T follicular helper cell (primary cell): ENCODE measurements around the gene EXOC2.
"Not testable (repeated sequence)": the region's sequence is repeated elsewhere in the genome, so short reads cannot be mapped to it uniquely, and the experiment has no call there.

Experiments used
- DNase-seq: peaks from one replicate; pipeline ENCODE4 v3.0.0-alpha.2; 2020; ENCODE audit warnings: low read depth

The EXOC2 gene

DNA sequence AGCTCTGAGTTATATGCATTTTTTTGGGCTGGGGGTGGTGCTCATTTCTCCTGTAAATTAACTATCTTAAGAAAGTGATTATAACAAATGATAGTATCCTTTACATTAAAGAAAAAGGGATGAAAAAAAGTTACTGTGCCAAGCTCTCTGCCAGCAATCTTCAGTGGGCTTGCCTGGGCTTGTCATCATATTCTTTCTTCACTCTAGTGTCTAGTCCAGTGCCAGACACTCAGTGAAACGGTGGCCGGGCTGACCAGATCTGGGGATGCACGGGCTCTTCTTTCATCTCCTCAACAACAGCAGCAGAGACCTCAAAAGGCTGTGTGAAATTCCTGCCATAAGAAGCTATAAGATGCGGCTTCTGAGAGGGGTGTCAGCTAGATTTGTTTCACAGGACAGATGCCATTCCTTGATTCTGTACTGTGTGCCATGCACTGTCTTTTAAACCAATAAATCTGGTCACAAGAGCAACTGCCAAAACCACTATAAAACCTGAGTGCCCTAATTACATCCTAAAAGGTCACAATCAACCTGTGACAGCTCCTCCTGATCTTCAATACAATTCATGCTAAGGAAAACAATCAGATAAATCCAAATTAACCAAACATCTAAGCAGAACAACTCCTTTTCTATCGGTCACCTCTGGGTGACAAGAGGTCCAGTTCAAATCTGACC, 12.1 kb downstream of the EXOC2 start:
- no peak for DNase-seq

DNA sequence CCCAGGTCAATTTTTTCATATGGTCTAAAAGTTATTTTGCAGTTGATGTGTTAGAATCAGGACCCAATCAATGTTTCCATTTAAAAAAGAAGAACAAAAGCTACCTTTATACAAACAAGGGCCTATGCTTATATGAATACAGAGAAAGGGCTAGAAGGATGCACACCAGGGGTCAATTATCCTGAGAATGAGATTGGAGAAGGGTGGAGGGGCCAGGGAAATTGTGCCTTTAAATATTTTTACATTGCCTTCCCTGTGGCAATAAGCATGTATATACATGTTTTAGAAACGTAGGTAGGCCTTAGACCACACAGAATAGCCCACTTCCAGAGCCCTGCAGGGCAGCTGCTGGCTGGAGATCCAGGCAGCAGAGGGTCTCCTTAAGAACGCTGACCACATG, 12.7 kb downstream of the EXOC2 start:
- DNase-seq, result no peak

DNA sequence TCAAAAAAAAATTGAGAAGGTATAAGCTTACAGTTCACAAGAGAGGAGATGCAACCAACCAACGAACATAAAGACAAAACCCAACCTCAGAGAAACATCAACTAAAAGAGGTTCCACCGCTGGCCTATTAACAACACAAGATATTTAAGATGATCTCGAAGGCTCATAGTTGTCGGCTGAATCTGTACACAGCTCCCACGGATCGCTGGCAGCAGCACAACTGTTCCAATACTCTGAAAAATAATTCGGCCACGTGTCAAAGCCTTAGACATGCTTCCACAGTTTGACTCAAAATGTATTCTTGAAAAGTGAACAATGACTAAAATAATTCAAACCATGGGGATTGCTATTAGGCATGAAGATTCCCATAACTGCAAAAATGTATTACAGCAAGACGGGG, 13.7 kb downstream of the EXOC2 start:
- no peak for DNase-seq

DNA sequence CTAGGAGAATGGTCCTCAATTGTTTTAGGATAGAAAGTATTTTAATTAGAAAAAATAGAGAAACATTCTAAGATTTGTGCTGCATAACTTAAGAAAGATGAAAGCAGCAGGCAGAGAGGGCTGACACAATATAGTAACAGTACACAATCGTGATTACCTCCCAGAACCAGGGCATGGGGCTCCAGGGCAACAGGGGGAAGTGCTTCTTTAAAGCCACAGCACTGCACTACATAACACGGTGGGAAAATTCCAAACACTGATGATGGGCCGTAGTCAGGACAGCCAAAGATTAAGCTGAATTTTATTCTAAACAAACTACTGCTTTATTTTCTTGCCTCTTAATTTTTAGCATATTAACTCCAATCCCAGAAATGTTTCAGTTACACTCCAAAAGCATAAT, 14.4 kb downstream of the EXOC2 start:
- DNase-seq, result no peak

DNA sequence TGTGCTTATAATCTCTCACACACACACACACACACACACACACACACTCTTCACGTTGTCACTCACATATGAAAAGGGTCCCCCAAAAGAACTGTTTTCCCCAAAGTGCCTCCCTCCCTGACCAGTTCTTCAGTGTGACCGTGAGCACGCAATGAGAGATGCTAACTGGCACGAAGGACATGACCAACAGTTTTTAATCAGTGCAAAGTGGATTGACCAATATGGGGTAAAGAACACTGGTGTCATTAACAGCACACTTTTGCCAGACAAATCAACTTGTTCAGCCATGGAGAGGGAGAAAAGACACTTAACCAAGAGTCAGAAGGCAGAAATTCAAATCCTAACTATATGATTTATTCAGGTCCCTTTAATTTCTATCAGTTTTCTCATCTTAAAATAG, 15.0 kb downstream of the EXOC2 start:
- no peak for DNase-seq

DNA sequence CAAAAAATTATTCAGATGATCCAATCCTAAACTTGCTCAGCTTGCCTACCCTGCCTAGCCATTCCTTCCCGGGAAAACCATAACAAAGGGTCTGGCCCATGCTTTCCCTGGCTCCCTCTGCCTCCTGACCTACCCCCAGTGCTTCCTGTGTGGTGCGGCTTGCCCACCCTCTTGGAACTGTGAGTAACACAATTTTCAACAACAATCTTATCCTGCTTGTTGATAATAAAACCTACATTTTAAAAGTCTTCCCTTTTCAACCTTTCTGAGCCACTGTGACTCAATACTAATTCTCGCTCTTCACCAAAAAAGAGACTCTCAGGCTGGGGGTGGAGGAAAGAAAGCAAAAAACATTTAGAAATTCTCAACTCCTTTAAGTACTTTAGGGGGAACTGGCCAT, 18.0 kb downstream of the EXOC2 start:
- DNase-seq, result no peak

DNA sequence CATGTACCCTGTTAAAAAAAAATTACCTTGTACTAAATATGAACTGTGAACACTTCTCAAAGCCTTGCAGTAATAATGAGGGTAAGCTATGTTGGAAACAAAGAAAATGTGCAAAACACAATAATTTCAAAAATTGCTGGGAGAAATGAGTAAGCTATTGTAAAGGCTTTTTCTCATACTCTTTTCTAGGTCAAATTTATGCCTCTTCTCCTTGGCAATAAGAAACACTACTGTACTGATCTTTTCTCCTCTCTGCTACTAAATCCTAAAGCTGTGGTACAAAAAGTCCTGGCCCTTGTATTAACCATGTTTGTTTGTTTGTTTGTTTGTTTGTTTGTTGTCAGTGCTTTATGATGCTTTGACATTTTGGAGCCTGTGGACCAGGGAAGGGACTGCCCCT, 18.5 kb downstream of the EXOC2 start:
- DNase-seq, result no peak

DNA sequence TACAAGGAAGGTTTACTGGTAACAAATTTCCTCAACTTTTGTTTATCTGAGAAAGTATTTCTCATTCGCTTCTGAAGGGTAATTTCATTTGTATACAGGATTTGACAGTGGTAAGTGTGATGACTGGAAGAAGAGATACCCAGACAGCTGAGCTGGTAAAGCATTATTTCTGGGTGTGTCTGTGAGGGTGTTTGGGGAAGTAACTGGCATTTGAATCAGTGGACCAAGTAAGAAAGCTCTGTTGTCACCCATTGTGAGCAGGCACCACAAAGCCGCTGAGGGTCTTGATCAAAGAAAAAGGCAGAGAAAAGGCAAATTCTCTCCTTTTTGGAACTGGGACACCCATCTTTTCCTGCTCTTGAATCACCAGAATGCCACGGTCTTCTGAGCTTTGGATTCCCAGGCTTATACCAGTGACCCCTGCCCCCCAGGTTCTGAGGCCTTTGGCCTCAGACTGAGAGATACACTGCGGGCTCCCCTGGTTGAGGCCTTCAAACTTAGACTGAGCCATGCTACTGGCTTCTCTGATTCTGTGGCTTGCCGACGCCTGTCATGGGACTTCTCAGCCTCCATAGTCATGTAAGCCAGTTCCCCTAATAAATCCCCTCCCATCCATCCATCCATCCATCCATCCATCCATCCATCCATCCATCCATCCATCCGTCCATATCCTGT, 25.5 kb downstream of the EXOC2 start:
- no peak for DNase-seq

DNA sequence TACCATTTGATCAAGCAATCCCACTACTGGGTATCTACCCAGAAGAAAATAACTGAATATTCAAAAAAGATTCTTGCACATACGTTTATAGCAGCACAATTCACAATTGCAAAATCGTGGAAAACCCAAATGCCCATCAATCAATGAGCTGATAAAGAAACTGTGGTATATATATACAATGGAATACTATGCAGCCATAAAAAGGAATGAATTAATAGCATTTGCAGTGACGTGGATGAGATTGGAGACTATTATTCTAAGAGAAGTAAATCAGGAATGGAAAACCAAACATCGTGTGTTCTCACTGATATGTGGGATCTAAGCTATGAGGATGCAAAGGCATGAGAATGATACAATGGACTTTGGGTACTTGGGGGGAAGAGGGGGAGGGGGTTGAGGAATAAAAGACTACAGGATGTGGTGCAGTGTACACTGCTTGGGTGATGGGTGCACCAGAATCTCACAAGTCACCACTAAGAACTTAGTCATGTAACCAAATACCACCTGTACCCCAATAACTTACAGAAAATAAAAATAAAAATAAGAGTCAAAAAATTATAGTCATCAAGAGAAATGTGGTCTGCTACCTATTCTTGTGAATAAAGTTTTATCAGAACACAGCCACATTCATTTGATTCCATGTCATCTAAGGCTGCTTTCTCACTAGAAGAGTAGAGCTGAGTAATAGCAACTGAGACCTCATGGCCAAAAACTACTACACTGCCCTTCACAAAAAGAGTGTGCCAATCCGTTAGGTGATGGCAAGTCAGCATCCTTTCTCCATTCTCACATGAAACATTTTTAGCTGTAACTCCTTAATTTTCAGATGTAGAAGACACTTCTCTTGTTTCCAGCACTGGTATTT, 27.3 kb downstream of the EXOC2 start:
- no peak for DNase-seq

DNA sequence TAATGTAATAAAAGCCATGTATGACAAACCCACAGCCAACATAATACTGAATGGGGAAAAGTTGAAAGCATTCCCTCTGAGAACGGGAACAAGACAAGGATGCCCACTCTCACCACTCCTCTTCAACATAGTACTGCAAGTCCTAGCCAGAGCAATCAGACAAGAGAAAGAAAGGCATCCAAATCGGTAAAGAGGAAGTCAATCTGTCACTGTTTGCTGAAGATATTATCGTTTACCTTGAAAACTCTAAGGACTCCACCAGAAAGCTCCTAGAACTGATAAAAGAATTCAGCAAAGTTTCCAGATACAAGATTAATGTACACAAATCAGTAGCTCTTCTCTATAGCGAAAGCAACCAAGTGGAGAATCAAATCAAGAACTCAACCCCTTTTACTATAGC, 29.2 kb downstream of the EXOC2 start:
- not testable (repeated sequence) for DNase-seq

DNA sequence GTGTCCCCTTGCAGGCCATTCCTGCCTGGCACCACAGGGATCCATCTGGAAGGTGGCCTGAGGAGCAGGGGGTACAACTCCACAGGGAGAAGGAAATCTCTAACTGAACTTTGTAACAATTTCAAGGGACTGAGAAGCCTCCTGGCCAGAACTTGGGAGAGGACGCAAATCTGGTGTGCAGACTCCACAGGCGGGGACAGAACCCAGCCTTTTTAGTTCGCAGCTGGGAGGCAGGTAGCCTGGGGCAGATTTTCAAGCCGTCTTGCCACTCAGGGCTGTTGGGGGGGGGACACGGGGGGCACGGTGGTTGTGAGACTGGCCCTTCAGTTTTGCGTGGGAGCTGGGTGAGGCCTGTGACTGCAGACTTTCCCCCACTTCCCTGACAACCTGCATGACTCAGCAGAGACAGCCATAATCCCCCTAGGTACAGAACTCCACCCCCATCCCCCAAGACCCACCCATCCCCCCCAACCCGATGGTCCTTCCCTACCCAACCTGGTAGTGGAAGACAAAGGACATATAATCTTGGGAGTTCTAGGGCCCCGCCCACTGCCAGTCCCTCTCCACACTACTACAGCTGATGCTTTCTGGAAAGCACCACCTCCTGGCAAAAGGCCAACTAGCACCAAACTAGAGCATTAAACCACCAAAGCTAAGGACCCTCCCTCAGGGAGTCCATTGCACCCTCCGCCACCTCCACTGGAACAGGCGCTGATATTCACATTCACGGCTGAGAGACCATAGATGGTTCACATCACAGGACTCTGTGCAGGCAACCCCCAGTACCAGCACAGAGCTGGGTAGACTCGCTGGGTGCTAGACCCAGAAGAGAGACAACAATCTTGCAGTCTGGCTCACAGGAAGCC, 33.0 kb downstream of the EXOC2 start:
- no peak for DNase-seq

DNA sequence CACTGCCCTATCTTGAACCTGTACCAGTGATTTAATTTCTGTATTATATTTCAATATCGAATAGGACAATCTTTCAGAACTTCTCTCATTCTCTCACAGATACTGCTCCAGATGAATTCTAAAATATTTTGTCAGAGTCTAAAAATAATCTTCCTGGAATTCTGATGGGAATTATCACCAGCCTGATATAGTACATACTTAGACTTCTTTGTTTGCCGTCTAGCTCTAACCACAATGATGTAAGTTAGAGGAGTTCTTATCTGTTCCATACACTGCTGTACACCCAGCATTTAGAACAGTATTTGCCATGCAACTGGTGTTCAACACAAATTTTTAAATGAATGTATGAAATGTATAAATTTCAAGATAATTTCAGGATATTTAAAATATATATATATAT, 34.7 kb downstream of the EXOC2 start:
- DNase-seq, result no peak

DNA sequence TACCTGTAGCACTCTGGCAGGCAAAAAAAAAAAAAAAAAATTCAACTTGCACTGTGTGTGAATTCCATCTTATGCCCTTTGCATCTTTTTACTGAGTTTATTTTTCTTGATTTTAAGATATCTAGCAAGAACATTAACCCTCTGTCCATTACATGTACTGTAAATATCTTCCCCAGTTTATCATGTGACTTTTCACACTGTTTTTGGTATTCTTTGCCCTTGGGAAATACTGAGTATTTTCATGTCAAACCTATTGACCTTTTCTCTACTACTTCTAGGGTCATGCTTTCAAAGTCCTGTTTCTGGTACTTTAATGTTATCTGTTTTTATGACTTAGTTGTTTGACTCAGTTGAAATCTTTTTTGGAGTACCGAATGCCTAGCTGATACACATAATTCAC, 35.2 kb downstream of the EXOC2 start:
- no peak for DNase-seq

DNA sequence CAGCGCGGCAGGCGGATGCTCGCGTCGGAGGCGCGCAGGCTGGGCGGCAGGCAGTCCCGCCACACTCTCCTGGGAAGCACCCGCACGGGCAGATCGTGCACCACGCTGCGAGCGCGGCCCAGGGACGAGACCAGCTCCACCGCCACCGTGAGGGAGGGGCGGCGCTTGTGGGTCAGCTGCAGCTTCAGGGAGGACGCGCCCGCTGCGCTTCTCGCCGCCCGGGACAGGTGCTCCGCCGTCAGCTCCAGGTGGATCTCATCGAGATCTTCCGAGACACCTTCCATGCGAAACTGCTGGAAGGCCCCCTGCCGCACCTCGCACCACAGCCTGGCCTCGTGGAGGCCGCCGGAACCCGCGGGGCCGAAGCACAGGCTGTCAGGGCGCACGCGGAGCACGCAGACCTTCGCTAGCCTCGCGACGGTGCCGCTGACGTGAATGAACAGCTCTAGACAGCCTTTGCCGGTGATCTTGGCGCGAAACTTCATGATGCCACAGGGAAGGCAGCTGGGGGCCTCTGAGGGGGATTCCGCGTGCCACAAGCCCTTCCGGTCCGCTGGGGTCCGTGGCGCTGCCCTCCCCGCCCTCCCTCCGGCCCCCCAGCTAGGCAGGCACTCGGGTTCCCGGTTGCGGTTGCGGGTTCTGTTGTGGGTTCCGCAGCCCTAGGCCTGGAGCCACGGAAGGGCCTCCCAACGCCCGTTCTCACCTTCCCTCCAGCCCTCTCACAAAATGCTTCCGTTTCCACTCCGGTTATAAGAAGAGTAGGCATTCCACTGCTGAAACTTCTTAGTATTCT, 36.3 kb downstream of the EXOC2 start, which contains the start of gene HUS1B:
Gene HUS1B, minus strand, starts transcription at position 641 of the 793 bp plus-strand sequence. Its CDS starts 156 bp downstream, at position 485.
- no peak for DNase-seq

DNA sequence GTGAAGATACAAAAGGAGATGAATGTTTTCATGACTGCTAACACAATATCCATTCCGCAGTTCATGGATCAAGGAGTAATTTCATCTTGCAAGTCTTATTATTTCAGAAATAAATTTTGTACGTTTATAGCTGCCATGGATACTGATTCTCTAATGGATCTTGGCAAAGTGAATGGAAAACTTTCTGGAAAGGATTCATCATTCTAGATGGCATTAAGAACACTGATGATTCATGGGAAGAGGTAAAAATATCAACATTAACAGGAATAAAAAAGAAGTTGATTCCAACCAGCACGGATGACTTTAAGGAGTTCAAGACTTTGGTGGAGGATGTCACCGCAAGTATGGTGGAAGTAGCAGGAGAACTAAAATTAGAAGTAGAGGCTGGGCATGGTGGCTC, 38.8 kb downstream of the EXOC2 start:
- no peak for DNase-seq

DNA sequence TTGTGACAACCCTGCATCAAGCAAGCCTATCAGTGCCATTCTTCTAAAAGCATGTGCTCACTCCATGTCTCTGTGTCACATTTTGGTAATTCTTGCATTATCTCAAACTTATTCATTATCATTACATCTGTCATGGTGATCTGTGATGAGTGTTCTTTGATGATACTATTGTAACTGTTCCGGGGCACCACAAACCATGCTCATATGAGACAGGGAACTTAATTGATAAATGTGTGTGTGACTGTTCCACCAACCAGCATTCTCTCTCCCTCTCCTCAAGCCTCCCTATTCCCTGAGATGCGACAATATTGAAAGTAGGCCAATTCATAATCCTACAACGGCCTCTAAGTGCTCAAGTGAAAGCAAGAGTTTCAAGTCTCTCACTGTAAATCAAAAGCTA, 40.1 kb downstream of the EXOC2 start:
- DNase-seq, result no peak

DNA sequence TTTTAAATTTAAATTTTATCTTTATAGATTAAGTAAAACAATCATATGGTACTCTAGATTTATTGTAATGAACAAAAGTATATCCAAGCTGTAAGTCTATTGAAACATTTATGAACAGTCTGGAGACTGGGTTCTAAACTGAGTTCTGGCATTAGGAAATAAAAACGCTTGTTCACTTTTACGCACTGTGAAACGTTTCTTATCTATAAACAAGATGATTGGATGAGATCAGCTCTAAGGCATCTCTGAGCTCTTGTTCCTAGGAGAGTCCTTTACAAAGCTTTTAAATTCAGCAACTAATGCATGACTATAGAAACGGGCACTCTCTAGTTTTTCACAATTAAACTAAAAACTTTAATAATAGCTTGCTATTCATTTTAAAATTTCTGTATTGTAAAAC, 42.8 kb downstream of the EXOC2 start:
- no peak for DNase-seq

DNA sequence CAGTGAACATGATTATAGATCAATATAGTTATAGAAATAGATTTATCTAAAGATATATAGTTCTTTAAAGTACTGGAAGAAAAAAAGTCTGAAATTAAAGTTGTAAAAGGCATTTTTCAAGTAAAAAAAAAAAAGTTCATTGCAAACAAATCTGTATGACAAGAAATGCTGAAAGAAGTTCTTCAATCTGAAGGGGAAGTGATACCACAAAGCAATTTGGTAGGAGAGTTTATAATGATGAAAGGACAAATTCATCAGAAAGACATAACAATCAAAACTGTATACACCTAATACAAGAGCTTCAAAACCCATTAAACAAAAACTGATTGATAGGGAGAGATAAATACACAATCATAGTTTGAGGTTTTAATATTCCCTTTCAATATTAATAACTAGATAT, 50.1 kb downstream of the EXOC2 start:
- DNase-seq, result no peak

DNA sequence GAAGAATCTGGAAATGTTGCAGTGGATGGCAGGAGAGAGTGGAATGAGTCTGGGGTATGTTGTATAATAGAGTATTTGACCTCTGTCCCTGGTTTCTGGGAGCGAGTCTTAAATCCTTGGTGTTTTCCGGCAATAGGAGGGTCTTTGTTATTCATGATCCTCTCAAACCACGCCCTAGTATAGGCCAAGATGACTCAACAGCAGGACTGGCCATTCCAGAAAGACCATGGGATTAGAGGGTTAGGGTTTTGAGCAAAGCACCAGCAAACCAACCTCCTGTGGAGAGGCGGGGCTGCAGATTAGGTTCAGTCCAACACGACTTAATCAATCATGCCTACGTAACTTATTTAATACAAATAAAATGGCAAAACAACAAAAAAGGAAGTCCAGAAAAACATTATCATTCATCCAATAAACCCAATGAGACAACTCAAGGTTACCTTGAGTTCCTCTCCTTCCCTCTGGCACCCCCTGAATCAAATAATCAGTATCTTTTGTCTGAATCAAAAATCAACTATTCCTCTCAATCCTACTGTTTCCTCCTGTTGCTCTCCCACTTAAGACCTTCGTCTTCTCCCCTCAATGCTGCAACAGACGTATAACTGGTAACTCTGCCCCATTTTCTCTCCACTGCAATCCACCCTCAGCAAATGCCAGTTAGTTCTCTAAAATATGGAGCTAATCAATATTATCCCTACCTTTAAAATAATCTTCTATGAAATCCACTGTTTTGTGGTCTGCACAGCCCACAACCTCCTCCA, 51.5 kb downstream of the EXOC2 start:
- DNase-seq, result no peak

DNA sequence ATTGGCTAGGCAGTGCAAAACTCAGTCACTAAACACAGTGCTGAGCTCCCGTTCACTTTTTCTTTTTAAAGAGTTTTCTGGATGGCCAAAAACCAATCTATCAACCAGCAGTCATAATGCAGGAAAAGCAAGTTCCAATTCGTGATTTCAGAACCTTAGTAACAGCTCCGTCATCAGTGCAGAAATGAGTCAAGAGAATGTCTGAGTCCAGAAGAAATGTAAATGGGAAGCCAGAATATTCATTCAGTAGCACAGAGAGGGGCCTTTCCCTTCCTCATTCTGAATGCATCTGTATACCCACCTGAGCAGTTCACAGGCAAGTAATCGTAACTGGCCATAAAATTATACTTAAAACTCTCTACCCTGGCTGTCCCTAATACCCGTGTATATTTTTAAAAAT, 56.5 kb downstream of the EXOC2 start:
- no peak for DNase-seq
